BE2C (cell line): ENCODE data around the gene SPZ1.
"Not testable (repeated sequence)": the region's sequence is repeated elsewhere in the genome, so short reads cannot be mapped to it uniquely, and the experiment has no call there.

Experiments used
- DNase-seq: peaks from one replicate; pipeline ENCODE4 v3.0.0-alpha.2; 2020
- H3K27me3 ChIP-seq: fragments of 250-450 bp; sonication (Bioruptor Pico); 2 replicates; pipeline ENCODE4 v1.5.1; 2020; ENCODE audit warnings: mild to moderate bottlenecking
- H3K36me3 ChIP-seq: fragments of 250-450 bp; sonication (Bioruptor Pico); 2 replicates; pipeline ENCODE4 v1.5.1; 2020; ENCODE audit warnings: mild to moderate bottlenecking
- H3K4me1 ChIP-seq: fragments of 250-450 bp; sonication (Bioruptor Pico); 2 replicates; pipeline ENCODE4 v1.5.1; 2020
- H3K4me3 ChIP-seq: 2 replicates; pipeline ENCODE4 v1.5.1; 2011; ENCODE audit warnings: low read depth, low read length
- H3K9me3 ChIP-seq: fragments of 250-450 bp; sonication (Bioruptor Pico); 2 replicates; pipeline ENCODE4 v1.5.1; 2020
- TF ChIP-seq, protein P1 (sequence below): IDR thresholded peaks from 2 replicates; pipeline ENCODE4 v1.5.1; 2012; ENCODE audit warnings: mild to moderate bottlenecking, low read depth, low read length

Gene SPZ1

DNA sequence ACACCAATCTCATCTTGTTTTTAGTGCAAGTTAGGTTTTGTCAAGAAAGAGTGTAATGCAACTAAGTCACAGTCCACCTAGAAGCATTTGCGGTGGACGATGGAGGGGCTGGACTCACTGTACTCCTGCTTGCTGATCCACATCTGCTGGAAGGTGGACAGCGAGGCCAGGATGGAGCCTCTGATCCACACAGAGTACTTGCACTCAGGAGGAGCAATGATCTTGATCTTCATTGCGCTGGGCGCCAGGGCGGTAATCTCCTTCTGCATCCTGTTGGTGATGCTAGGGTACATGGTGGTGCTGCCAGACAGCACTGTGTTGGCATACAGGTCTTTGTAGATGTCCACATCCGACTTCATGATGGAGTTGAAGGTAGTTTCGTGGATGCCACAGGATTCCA, 20.2 kb upstream of the SPZ1 start:
- DNase-seq: no peak
- H3K4me3 ChIP-seq: no peak overlapping the region
- TF ChIP-seq, protein P1, sequence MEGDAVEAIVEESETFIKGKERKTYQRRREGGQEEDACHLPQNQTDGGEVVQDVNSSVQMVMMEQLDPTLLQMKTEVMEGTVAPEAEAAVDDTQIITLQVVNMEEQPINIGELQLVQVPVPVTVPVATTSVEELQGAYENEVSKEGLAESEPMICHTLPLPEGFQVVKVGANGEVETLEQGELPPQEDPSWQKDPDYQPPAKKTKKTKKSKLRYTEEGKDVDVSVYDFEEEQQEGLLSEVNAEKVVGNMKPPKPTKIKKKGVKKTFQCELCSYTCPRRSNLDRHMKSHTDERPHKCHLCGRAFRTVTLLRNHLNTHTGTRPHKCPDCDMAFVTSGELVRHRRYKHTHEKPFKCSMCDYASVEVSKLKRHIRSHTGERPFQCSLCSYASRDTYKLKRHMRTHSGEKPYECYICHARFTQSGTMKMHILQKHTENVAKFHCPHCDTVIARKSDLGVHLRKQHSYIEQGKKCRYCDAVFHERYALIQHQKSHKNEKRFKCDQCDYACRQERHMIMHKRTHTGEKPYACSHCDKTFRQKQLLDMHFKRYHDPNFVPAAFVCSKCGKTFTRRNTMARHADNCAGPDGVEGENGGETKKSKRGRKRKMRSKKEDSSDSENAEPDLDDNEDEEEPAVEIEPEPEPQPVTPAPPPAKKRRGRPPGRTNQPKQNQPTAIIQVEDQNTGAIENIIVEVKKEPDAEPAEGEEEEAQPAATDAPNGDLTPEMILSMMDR: no peak

DNA sequence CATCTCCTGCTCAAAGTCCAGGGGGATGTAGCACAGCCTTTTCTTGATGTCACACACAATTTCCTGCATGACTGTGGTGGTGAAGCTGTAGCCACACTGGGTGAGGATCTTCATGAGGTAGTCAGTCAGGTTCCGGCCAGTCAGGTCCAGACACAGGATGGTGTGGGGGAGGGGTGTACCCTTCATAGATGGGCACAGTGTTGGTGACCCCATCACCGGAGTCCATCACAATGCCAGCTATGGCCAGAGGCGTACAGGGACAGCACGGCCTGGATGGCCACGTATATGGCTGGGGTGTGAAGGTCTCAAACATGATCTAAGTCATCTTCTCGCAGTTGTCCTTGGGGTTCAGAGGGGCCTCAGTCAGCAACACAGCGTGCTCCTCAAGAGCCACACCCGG, 19.7 kb upstream of the SPZ1 start:
- H3K36me3 ChIP-seq: no peaks in the 10 kb centered on the region
- H3K27me3 ChIP-seq: no peaks in the 10 kb centered on the region
- H3K9me3 ChIP-seq: no peaks in the 10 kb centered on the region
- TF ChIP-seq, protein P1: no peak
- no peak overlapping the region for H3K4me3 ChIP-seq
- no peak for DNase-seq
- H3K4me1 ChIP-seq: no peaks in the 10 kb centered on the region

More for the DNA sequence above, 20.2 kb upstream of the SPZ1 start:
- Histone ChIP-seq H3K9me3 (no peaks in the 10 kb centered on the region), H3K27me3 (no peaks in the 10 kb centered on the region), H3K36me3 (no peaks in the 10 kb centered on the region), H3K4me1 (no peaks in the 10 kb centered on the region)

DNA sequence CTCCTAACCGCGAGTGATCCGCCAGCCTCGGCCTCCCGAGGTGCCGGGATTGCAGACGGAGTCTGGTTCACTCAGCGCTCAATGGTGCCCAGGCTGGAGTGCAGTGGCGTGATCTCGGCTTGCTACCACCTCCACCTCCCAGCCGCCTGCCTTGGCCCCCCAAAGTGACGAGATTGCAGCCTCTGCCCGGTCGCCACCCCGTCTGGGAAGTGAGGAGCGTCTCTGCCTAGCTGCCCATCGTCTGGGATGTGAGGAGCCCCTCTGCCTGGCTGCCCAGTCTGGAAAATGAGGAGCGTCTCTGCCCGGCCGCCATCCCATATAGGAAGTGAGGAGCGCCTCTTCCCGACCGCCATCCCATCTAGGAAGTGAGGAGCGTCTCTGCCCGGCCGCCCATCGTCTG, 19.0 kb upstream of the SPZ1 start:
- not testable (repeated sequence) for H3K4me1 ChIP-seq, H3K27me3 ChIP-seq, H3K36me3 ChIP-seq, H3K4me3 ChIP-seq, H3K9me3 ChIP-seq, DNase-seq

DNA sequence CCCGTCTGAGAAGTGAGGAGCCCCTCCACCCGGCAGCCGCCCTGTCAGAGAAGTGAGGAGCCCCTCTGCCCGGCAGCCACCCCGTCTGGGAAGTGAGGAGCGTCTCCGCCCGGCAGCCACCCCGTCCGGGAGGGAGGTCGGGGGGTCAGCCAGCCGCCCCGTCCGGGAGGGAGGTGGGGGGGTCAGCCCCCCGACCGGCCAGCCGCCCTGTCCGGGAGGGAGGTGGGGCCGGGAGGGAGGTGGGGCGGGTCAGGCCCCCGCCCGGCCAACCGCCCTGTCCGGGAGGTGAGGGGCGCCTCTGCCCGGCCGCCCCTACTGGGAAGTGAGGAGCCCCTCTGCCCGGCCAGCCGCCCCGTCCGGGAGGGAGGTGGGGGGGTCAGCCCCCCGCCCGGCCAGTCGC, 18.5 kb upstream of the SPZ1 start:
- not testable (repeated sequence) for H3K4me1 ChIP-seq, DNase-seq, H3K27me3 ChIP-seq, H3K36me3 ChIP-seq, H3K9me3 ChIP-seq, H3K4me3 ChIP-seq

DNA sequence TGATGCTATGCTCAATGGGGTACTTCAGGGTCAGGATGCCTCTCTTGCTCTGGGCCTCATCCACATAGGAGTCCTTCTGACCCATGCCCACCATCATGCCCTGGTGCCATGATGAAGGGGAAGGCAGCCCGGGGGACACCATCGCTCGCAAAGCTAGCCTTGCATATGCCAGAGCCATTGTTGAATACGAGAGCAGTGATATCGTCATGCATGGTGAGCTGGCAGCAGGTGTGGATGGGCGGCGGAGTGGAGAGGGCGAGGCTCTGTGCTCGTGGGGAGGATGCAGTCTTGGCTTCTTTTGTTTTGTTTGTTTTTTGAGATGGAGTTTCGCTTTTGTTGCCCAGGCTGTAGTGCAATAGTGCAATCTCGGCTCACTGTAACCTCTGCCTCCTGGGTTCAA, 17.2 kb upstream of the SPZ1 start:
- Histone ChIP-seq H3K4me1 (no peaks in the 10 kb centered on the region), H3K27me3 (no peaks in the 10 kb centered on the region), H3K4me3 (no peak overlapping the region), H3K9me3 (no peaks in the 10 kb centered on the region), H3K36me3 (no peaks in the 10 kb centered on the region)
- no peak for DNase-seq
- TF ChIP-seq, protein P1: no peak

DNA sequence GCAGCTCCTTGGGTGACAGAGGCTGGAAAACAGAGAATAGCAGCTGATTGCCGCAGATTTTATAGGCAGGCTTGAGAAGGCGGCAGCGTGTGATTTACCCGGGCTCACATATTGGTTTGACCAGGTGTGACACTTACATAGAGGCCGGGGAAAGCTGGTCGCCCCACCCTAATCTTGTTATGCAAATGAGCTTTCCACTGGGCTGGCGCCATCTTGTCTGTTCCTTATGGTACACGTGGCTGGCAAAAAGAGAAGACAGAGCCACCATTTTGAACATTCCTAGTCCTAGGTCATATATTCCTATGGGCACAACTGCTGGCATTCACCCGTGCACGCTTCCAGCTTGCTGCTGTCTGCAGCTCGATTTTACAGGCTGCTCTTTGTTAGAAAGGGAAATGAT, 11.3 kb upstream of the SPZ1 start:
- Histone ChIP-seq H3K36me3 (no peaks in the 10 kb centered on the region), H3K4me1 (no peaks in the 10 kb centered on the region), H3K27me3 (no peaks in the 10 kb centered on the region), H3K4me3 (no peak overlapping the region), H3K9me3 (no peaks in the 10 kb centered on the region)
- DNase-seq: no peak
- TF ChIP-seq, protein P1: no peak

DNA sequence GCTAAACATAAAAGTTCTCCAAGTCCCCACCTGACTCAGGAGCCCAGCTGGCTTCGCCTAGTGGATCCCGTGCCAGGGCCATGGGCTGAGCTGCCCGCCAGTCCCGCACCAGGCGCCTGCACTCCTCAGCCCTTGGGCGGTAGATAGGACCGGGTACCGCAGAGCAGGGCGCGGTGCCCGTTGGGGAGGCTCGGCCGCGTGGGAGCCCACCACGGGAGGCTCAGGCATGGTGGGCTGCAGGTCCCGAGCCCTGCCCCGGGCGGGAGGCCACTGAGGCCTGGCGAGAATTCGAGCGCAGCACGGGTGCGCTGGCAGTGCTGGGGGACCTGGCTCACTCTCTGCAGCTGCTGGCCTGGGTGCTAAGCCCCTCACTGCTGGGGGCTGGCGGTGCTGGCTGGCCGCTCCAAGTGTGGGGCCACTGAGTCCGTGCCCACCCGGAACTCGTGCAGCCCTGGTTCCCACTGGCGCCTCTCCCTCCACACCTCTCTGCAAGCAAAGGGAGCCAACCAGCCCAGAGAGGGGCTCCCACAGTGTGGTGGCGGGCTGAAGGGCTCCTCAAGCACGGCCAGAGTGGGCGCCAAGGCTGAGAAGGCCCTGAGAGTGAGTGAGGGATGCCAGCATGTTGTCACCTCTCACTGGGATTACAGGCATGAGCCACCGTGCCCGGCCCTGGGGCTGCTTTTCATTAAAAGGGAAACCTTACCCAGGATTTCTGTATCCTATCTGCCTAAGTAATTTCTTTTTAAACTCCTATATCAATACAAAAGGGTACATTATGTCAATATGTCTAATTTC, 9.7 kb upstream of the SPZ1 start:
- H3K27me3 ChIP-seq: no peaks in the 10 kb centered on the region
- H3K4me1 ChIP-seq: no peaks in the 10 kb centered on the region
- no peaks in the 10 kb centered on the region for H3K36me3 ChIP-seq
- H3K9me3 ChIP-seq: no peaks in the 10 kb centered on the region
- DNase-seq: no peak
- TF ChIP-seq, protein P1: no peak
- no peak overlapping the region for H3K4me3 ChIP-seq
